ENCODE measurements around the gene TSC22D4.

DNA sequence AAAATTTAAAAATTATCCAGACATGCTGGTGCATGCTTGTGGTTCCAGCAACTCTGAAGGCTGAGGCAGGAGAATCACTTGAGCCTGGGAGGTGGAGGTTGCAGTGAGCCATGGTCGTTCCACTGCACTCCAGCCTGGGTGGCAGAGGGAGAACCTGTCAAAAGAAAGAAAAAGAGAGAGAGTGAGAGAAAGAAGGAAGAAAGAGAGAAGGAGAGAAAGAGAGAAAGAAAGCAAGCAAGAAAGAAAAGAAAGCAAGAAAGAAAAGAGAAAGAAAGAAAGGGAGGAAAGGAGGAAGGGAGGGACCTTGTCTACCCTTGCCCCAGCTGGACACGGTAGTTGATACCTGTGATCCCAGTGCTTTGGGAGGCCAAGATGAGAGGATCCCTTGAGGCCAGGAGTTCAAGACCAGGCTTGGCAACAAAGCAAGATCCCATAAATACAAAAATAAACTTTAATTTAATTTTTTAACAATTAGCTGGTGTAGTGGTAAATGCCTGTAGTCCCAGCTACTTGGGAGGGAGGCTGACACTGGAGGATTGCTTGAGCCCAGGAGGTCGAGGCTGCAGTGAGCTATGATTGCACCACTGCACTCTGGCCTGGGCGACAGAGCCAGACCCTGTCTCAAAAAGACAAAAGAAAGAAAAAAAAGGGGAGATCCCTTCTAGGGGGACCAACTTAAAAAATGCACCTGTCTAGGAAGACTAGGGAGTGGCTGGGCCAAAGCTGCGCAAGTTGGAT, 13.9 kb upstream of the TSC22D4 start:
- TF ChIP-seq ARNT (IDR thresholded peaks at IDR 0.05) (no peak), FOXK2 (IDR thresholded peaks at IDR 0.05) (no peak)
